ENCODE data around the gene SYNGR3. TPM values are rescaled to one million over a fixed set of nuclear protein-coding genes. Genes with fewer than 3 reads are reported as not detected.

The SYNGR3 gene
- total RNA-seq, 1 donor from 2014 or later: 6.0 TPM

- Histone ChIP-seq H2AFZ (ENCODE audit: low read depth, low read length) (peak within 1 kb of the TSS; percentile 63), H3K4me3 (ENCODE audit: insufficient read depth, low read depth, low read length) (peak within 1 kb of the TSS; percentile 23), H3K4me1 (ENCODE audit: insufficient read depth, low read length) (peaks cover 15% of the 10 kb centered on the region), H3K9me3 (ENCODE audit: insufficient read depth, low read depth, low read length) (no peaks in the 10 kb centered on the region), H3K27ac (ENCODE audit: low read depth, low read length) (no peak within 1 kb of the TSS), H3K36me3 (ENCODE audit: insufficient read depth, low read length) (no peaks in the 10 kb centered on the region), H4K20me1 (ENCODE audit: insufficient read depth, low read length) (no peaks in the 10 kb centered on the region), H3K4me2 (ENCODE audit: low read length) (peak within 1 kb of the TSS; percentile 74), H3K79me2 (ENCODE audit: insufficient read depth, low read length) (no peaks in the 10 kb centered on the region), H3K9ac (ENCODE audit: low read length) (no peak within 1 kb of the TSS), H3K27me3 (ENCODE audit: insufficient read depth, low read length) (no peaks in the 10 kb centered on the region)
- H3K27me3 Mint-ChIP-seq (ENCODE audit: low read depth, unreplicated experiment): peaks cover 20% of the 10 kb centered on the region
- FAIRE-seq: no peak
- no peak for DNase-seq (ENCODE audit: low read depth)
- H3K4me1 Mint-ChIP-seq (ENCODE audit: low read depth, unreplicated experiment): peaks cover 1% of the 10 kb centered on the region
- H3K27ac Mint-ChIP-seq (ENCODE audit: unreplicated experiment): no peak within 1 kb of the TSS
- TF ChIP-seq EZH2 (IDR thresholded peaks at IDR 0.05; ENCODE audit: insufficient read depth, low read length) (no peak), CTCF (IDR thresholded peaks at IDR 0.05; ENCODE audit: insufficient read depth, low read depth, low read length) (no peak)
- no peak within 1 kb of the TSS for H3K4me3 Mint-ChIP-seq (ENCODE audit: unreplicated experiment)
- no peaks in the 10 kb centered on the region for H3K36me3 Mint-ChIP-seq (ENCODE audit: low read depth, unreplicated experiment)
- no peaks in the 10 kb centered on the region for H3K9me3 Mint-ChIP-seq (ENCODE audit: unreplicated experiment)
These were observed 29.7 kb downstream of the SYNGR3 start, which contains the start of gene NPW for GRCh38 chr16:2019518-2019920. Gene NPW (plus strand): TSS chr16:2019785.

GRCh38 chr16:2019921-2020831, 30.4 kb downstream of the SYNGR3 start:
- Histone ChIP-seq H2AFZ (ENCODE audit: low read depth, low read length) (peak overlapping the region; percentile 63), H3K36me3 (ENCODE audit: insufficient read depth, low read length) (no peaks in the 10 kb centered on the region), H3K27me3 (ENCODE audit: insufficient read depth, low read length) (no peaks in the 10 kb centered on the region), H3K27ac (ENCODE audit: low read depth, low read length) (no peak overlapping the region), H3K9me3 (ENCODE audit: insufficient read depth, low read depth, low read length) (no peaks in the 10 kb centered on the region), H3K79me2 (ENCODE audit: insufficient read depth, low read length) (no peaks in the 10 kb centered on the region), H3K4me1 (ENCODE audit: insufficient read depth, low read length) (peaks cover 15% of the 10 kb centered on the region), H3K9ac (ENCODE audit: low read length) (no peak overlapping the region), H4K20me1 (ENCODE audit: insufficient read depth, low read length) (no peaks in the 10 kb centered on the region), H3K4me2 (ENCODE audit: low read length) (peak overlapping the region; percentile 74), H3K4me3 (ENCODE audit: insufficient read depth, low read depth, low read length) (peak overlapping the region; percentile 23)
- Mint-ChIP-seq H3K27me3 (ENCODE audit: low read depth, unreplicated experiment) (peaks cover 20% of the 10 kb centered on the region), H3K4me3 (ENCODE audit: unreplicated experiment) (no peak overlapping the region), H3K36me3 (ENCODE audit: low read depth, unreplicated experiment) (no peaks in the 10 kb centered on the region), H3K4me1 (ENCODE audit: low read depth, unreplicated experiment) (peaks cover 1% of the 10 kb centered on the region), H3K27ac (ENCODE audit: unreplicated experiment) (no peak overlapping the region), H3K9me3 (ENCODE audit: unreplicated experiment) (no peaks in the 10 kb centered on the region)
- DNase-seq (ENCODE audit: low read depth) (no peak), FAIRE-seq (no peak)
- TF ChIP-seq CTCF (IDR thresholded peaks at IDR 0.05; ENCODE audit: insufficient read depth, low read depth, low read length) (no peak), EZH2 (IDR thresholded peaks at IDR 0.05; ENCODE audit: insufficient read depth, low read length) (peak; percentile 62)

GRCh38 chr16:2022723-2023091, 32.9 kb downstream of the SYNGR3 start:
- TF ChIP-seq CTCF (IDR thresholded peaks at IDR 0.05; ENCODE audit: insufficient read depth, low read depth, low read length) (no peak), EZH2 (IDR thresholded peaks at IDR 0.05; ENCODE audit: insufficient read depth, low read length) (no peak)
- Mint-ChIP-seq H3K4me1 (ENCODE audit: low read depth, unreplicated experiment) (peaks cover 1% of the 10 kb centered on the region), H3K27me3 (ENCODE audit: low read depth, unreplicated experiment) (peaks cover 18% of the 10 kb centered on the region), H3K27ac (ENCODE audit: unreplicated experiment) (peak overlapping the region; percentile 78), H3K9me3 (ENCODE audit: unreplicated experiment) (no peaks in the 10 kb centered on the region), H3K4me3 (ENCODE audit: unreplicated experiment) (peak overlapping the region; percentile 71), H3K36me3 (ENCODE audit: low read depth, unreplicated experiment) (no peaks in the 10 kb centered on the region)
- peaks cover 20% of the 10 kb centered on the region for H3K4me1 ChIP-seq (ENCODE audit: insufficient read depth, low read length)
- FAIRE-seq (no peak), DNase-seq (ENCODE audit: low read depth) (peak; percentile 47)
- H3K9ac ChIP-seq (ENCODE audit: low read length): peak overlapping the region; percentile 66
- peak overlapping the region; percentile 32 for H3K4me3 ChIP-seq (ENCODE audit: insufficient read depth, low read depth, low read length)
- peaks cover 3% of the 10 kb centered on the region for H4K20me1 ChIP-seq (ENCODE audit: insufficient read depth, low read length)
- H3K27ac ChIP-seq (ENCODE audit: low read depth, low read length): no peak overlapping the region
- H3K9me3 ChIP-seq (ENCODE audit: insufficient read depth, low read depth, low read length): no peaks in the 10 kb centered on the region
- no peaks in the 10 kb centered on the region for H3K36me3 ChIP-seq (ENCODE audit: insufficient read depth, low read length)
- peak overlapping the region; percentile 94 for H3K4me2 ChIP-seq (ENCODE audit: low read length)
- peaks cover 5% of the 10 kb centered on the region for H3K79me2 ChIP-seq (ENCODE audit: insufficient read depth, low read length)
- H3K27me3 ChIP-seq (ENCODE audit: insufficient read depth, low read length): no peaks in the 10 kb centered on the region
- peak overlapping the region; percentile 96 for H2AFZ ChIP-seq (ENCODE audit: low read depth, low read length)
